OCI-LY3 (cell line): ENCODE results near the gene ARAP1.

Experiments
- CTCF ChIP-seq: fragments of 200-600, 300-600 bp; sonication (generic); IDR thresholded peaks from 2 replicates; pipeline ENCODE4 v1.5.1; 2014; ENCODE audit warnings: antibody characterized with exemption, low read length, low read depth
- EZH2phosphoT487 ChIP-seq: fragments of 200-600 bp; shearing (Covaris generic); IDR thresholded peaks from 2 replicates; pipeline ENCODE4 v1.6.1; 2018; ENCODE audit warnings: antibody characterized with exemption, mixed run types, low read depth

DNA sequence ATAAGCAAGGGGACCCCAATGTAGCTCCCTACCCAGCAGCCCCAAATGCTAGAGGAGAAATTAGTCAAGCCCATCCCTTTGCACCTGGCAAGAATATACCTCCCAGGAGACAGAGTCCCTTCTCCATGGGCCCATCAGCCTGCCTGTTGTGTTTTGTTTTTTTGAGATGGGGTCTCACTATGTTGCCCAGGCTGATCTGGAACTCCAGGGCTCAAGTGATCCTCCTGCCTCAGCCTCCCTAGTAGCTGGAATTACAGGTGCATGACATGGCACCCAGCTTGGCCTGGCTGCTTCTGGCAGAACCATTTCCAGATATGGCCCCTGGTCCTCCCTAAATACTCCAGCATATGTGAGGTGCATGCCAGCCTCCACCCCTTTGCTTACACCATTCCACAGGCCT, 100.1 kb downstream of the ARAP1 start:
- no peak for TF ChIP-seq EZH2phosphoT487
- no peak for TF ChIP-seq CTCF
